SJCRH30 (cell line): ENCODE results near the gene SHISA9. TPM values are rescaled to one million over a fixed set of nuclear protein-coding genes. Genes with fewer than 3 reads are reported as not detected.

Experiments
- DNase-seq, 2 experiments: peaks; one replicate each; pipeline ENCODE4 v3.0.0-alpha.2; 2015 to 2020
- H3K27ac ChIP-seq: fragments of 250-450 bp; sonication (Bioruptor Pico); 2 replicates; pipeline ENCODE4 v1.5.1; 2020; ENCODE audit warnings: mild to moderate bottlenecking, moderate library complexity
- H3K27me3 ChIP-seq: fragments of 250-450 bp; sonication (Bioruptor Pico); 2 replicates; pipeline ENCODE4 v1.5.1; 2020; ENCODE audit warnings: mild to moderate bottlenecking, moderate library complexity
- H3K36me3 ChIP-seq: fragments of 250-450 bp; sonication (Bioruptor Pico); 2 replicates; pipeline ENCODE4 v1.5.1; 2020; ENCODE audit warnings: mild to moderate bottlenecking, moderate library complexity
- H3K4me1 ChIP-seq: fragments of 250-450 bp; sonication (Bioruptor Pico); 2 replicates; pipeline ENCODE4 v1.5.1; 2020; ENCODE audit warnings: mild to moderate bottlenecking, moderate library complexity
- H3K4me3 ChIP-seq: fragments of 250-450 bp; sonication (Bioruptor Pico); 2 replicates; pipeline ENCODE4 v1.5.1; 2020; ENCODE audit warnings: mild to moderate bottlenecking, moderate library complexity
- H3K9me3 ChIP-seq: fragments of 250-450 bp; sonication (Bioruptor Pico); replicated peaks from 2 replicates; pipeline ENCODE4 v1.5.1; 2020; ENCODE audit warnings: mild to moderate bottlenecking, moderate library complexity
- total RNA-seq: library from RNA; depleted of rRNA; stranded (reverse); fragments of >200 nt; shearing (Covaris generic); gene quantifications from 2 replicates; pipeline ENCODE4 v1.2.3, GENCODE V29; 2014

SHISA9 gene
- total RNA-seq, 1 experiment from 2014 or later, result not detected

DNA sequence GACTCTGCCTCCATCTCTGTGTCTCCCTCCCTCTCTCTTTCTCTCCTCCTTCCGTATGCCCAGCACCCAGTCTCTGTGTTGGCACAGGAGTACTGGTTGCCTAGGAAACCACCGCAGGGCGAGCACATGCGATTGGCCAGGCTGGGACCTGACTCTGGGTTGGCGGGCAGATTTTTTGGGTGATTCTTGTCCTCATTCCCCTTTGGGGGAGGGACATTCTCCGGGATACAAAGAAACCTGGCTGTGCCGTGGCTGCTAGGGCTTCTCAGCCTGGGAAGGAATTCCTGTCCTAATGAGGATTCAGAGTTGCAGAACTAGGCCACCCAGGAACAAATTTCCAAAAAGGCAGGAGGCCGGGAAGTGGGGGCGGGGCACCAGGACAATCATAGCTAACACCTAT is 168.9 kb downstream of the SHISA9 start:
- Histone ChIP-seq H3K9me3 (no peaks in the 10 kb centered on the region), H3K27me3 (no peaks in the 10 kb centered on the region), H3K4me1 (no peaks in the 10 kb centered on the region), H3K4me3 (no peak overlapping the region), H3K27ac (no peak overlapping the region), H3K36me3 (no peaks in the 10 kb centered on the region)
- no peak for DNase-seq

DNA sequence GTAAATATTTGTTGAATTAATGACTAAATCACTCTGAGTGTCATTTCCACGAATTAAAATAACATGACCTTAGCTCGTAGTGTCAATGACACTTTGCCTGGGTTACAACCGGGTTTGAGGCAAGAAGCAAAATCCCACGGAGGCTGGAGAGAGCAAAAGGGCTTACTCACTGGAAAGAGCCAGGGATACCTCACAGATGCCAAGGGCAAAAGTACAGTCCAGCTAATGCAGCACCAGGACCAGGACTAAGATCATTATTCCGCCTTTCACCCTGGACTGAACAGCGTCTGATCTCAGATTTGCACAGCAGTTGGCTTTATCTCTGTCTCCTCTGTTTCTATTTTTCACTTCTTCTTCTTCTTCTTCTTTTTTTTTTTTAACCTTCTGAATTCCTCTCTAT is 175.5 kb downstream of the SHISA9 start:
- H3K36me3 ChIP-seq, result no peaks in the 10 kb centered on the region
- H3K4me3 ChIP-seq, result no peak overlapping the region
- H3K27me3 ChIP-seq, result no peaks in the 10 kb centered on the region
- no peaks in the 10 kb centered on the region for H3K4me1 ChIP-seq
- no peaks in the 10 kb centered on the region for H3K9me3 ChIP-seq
- no peak overlapping the region for H3K27ac ChIP-seq
- DNase-seq, result no peak

DNA sequence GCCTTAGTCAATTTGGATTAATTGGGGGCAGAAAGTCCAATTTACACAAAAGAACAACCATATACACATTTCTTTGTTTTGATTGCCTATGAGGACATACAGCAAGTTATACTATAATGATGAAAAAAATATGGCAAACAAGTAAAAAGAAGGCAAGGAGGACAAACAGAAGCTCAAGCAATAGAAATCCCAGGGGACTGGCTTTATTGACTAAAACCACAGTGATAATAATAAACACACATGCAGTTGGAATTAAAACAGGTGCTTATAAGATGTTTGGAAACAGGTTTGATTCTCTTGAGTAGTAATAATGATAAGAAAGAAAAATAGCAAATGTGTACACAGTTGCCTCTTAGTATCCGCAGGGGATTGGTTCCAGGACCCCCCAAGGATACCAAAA is 176.4 kb downstream of the SHISA9 start:
- H3K4me3 ChIP-seq, result no peak overlapping the region
- H3K27ac ChIP-seq, result no peak overlapping the region
- H3K36me3 ChIP-seq, result no peaks in the 10 kb centered on the region
- no peaks in the 10 kb centered on the region for H3K4me1 ChIP-seq
- H3K27me3 ChIP-seq, result no peaks in the 10 kb centered on the region
- no peak for DNase-seq
- H3K9me3 ChIP-seq, result no peaks in the 10 kb centered on the region

DNA sequence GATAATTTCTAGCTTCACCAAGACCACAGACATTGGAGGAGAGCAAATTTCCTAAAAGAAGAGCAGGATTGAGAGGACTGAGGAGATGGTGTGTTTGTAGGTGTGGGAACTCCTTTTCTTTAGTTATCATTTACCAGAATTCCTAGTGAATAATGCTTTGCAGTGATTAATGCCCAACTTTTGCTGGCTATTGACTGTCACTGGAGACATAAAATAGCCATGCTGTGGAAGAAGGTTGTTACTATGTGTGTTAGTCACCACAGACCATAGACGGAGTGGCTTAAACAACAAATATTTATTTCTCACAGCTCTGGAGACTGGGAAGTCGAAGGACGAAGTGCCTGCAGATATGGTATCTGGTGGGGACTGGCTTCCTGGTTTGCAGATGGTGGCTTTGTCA is 179.1 kb downstream of the SHISA9 start:
- Histone ChIP-seq H3K4me3 (no peak overlapping the region), H3K27ac (no peak overlapping the region), H3K9me3 (no peaks in the 10 kb centered on the region), H3K4me1 (no peaks in the 10 kb centered on the region), H3K36me3 (no peaks in the 10 kb centered on the region), H3K27me3 (no peaks in the 10 kb centered on the region)
- no peak for DNase-seq

DNA sequence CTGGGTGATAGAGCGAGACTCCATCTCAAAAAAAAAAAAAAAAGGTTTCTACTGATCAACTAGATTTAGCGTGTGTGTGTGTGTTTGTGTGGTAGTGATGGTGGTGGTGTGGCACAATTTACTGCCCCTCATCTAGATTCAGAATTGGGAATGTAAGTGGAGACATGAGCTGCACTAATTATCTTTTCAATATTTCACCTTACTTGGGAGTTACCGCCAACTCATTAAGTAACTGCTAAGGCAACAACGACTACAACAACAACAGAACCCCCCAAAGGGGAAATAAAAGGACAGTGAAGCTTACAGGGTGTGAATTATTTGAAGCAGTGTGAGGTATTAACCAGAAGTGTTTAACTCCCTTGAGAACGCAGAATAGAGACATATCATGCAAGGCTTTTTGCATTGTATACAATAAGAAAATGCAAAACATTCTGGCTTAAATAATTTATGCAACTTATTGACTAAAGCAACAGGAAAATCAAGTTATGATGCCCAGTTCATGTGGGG is 180.5 kb downstream of the SHISA9 start:
- Histone ChIP-seq H3K27me3 (no peaks in the 10 kb centered on the region), H3K4me1 (no peaks in the 10 kb centered on the region), H3K9me3 (no peaks in the 10 kb centered on the region), H3K27ac (no peak overlapping the region), H3K36me3 (no peaks in the 10 kb centered on the region), H3K4me3 (no peak overlapping the region)
- DNase-seq, result no peak

DNA sequence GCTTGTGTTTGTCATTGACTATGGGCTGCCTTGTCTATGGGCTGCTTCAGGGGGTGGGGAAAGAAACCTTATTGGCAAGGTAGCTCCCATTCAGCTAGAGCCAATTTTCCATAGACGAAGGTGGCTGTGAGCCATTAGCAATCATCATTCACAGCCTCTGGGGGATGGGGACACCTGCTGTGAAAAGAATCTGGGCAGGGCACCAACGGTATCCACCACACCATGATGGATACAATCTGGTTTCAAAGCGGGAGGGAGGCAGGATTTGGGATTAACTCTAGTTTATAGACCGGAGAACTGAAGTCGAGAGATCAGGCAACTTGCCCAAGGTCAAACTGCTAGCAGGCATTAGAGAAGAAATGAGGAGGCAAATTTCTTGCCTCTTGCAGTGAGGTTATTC is 182.3 kb downstream of the SHISA9 start:
- H3K36me3 ChIP-seq, result no peaks in the 10 kb centered on the region
- H3K4me1 ChIP-seq, result no peaks in the 10 kb centered on the region
- H3K9me3 ChIP-seq, result no peaks in the 10 kb centered on the region
- no peak overlapping the region for H3K27ac ChIP-seq
- no peak overlapping the region for H3K4me3 ChIP-seq
- no peaks in the 10 kb centered on the region for H3K27me3 ChIP-seq
- DNase-seq, result no peak

DNA sequence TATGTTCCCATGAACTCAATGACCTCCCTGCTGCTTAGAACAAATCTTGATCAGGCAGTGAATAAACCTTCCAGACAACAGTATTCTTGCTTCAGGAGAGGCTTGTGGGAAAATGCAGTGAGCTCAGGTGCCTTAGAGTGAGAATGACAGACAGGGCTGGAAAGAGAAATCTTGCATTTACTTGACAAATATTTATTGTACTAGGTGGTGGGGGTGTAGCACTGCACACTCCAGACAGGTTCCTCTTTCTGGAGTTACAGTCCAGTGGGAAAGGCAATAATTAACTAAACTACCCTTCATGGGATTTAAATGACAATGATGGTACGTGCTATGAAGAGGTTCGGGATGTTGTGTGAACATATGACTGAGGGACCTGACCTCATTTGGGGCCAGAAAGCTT is 182.9 kb downstream of the SHISA9 start:
- Histone ChIP-seq H3K27ac (no peak overlapping the region), H3K4me1 (no peaks in the 10 kb centered on the region), H3K9me3 (no peaks in the 10 kb centered on the region), H3K27me3 (no peaks in the 10 kb centered on the region), H3K4me3 (no peak overlapping the region), H3K36me3 (no peaks in the 10 kb centered on the region)
- no peak for DNase-seq

DNA sequence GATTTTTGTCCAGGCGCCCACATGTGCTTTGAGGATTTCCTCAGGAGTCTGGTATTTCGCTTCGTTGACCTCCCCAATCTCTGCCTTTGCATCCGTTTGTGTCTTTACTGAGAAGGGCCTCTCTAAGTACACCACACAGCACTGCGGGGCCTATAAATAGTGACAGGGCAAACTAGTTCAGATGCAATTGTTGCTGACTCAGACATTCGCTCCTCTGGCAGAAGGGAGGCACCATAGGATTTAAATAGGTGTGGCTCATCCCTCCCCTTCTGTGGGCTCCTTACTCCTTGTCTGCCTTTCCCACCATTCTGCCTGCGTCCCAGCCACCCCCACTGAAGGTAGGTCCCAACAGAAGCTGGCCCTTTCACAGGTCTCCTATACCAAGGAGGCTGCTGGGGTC is 192.3 kb downstream of the SHISA9 start:
- Histone ChIP-seq H3K4me3 (no peak overlapping the region), H3K9me3 (no peaks in the 10 kb centered on the region), H3K36me3 (no peaks in the 10 kb centered on the region), H3K27me3 (no peaks in the 10 kb centered on the region), H3K27ac (no peak overlapping the region), H3K4me1 (no peaks in the 10 kb centered on the region)
- no peak for DNase-seq

DNA sequence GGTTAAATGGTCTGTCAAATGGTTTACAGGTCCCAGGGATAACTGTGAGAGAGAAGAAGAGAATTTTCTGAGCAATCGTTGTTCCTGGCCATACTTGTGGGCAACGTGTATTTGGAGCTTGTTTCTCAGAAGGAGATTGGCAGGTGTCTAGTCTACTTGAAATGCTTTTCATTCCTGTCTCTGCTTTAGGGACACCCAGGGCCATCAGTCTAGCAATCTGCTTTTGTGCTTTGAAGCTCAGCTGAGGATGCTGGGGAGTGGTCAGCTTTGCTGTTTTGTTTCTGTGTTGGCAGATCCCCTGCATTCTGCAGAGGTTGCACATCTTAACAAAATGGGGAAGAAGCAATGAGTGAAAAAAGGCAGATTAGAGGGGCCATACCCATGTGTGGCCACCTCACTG is 193.7 kb downstream of the SHISA9 start:
- Histone ChIP-seq H3K36me3 (no peaks in the 10 kb centered on the region), H3K27ac (no peak overlapping the region), H3K4me3 (no peak overlapping the region), H3K4me1 (no peaks in the 10 kb centered on the region), H3K27me3 (no peaks in the 10 kb centered on the region), H3K9me3 (no peaks in the 10 kb centered on the region)
- DNase-seq, result no peak

DNA sequence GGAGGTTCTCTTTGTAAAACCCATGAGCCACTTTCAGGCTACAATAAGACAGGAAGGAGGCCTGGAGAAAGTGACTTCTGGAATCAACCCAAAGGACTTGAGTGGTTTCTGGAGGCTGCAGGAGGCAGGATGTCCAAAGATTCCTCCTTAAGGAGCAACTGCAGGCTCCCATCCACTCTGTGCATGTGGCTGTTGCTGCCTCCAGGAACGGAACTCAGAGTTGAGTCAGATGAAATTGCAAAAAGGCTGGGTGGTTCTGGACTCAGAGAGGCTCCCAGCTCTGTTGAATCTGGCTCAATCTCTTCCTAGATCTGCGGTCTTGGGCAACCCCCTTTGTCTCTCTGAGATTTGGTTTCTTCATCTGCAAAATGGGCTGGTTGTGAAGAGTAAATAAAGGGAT is 197.1 kb downstream of the SHISA9 start:
- Histone ChIP-seq H3K9me3 (no peaks in the 10 kb centered on the region), H3K27me3 (no peaks in the 10 kb centered on the region), H3K4me1 (no peaks in the 10 kb centered on the region), H3K27ac (no peak overlapping the region), H3K4me3 (no peak overlapping the region), H3K36me3 (no peaks in the 10 kb centered on the region)
- DNase-seq, result no peak

DNA sequence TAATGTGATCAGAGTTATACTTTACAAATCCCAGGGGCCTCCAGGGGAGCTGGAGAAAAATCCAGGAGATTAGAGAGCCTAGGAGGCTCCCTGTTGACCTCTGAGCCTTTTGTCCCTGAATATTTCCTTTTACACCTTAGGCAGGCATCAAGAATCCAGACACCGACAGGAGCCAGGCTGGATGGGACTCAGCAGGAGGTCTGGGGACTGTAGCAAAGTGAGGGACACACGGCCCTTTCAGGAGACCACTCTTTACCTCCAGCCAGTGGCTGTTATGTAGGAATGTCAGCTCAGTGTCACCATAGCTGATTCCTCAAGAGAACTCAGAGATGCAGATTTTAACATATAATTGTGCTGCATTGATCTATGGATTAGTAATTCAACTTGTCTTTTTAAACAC is 198.4 kb downstream of the SHISA9 start:
- no peak for DNase-seq

DNA sequence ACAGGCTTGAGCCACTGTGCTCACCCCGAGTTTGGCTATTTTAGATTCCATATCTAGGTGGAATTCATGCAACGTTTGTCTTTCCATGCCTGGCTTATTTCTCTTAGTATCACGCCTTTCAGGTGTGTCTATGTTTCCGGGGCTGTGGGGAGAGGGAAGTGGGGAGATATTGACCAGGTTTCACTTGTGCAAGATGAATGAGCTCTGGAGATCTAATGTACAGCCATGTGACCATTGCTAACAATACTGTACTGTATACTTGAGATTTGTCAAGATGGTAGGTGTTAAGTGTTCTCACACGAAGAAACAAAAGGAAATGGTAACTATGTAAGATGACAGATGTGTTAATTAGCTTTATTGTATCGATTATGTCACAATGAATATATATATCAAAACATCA is 199.6 kb downstream of the SHISA9 start:
- Histone ChIP-seq H3K27me3 (no peaks in the 10 kb centered on the region), H3K4me3 (no peak overlapping the region), H3K4me1 (no peaks in the 10 kb centered on the region)

More for the DNA sequence above, 198.4 kb downstream of the SHISA9 start:
- Histone ChIP-seq H3K4me3 (no peak overlapping the region), H3K27ac (no peak overlapping the region), H3K27me3 (no peaks in the 10 kb centered on the region), H3K4me1 (no peaks in the 10 kb centered on the region), H3K36me3 (no peaks in the 10 kb centered on the region), H3K9me3 (no peaks in the 10 kb centered on the region)

DNA sequence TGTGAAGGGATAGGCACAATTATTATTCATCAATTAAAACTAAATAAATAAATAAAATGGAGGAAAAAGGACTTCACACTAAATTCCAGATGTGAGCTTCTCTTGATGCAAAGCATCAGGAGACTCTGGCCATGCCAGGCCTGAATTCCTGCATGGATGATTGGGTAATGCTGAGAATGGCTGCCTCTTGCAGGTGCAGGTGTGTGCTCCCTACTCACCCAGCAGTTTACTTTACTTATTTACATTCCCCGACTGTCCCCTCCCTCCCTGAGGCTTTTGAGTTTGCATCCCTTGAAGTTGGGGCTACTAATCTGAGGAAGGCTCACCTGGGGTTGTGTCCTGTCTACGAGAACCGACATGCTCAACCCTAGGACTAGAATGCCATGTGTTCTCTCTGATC is 200.4 kb downstream of the SHISA9 start:
- H3K27me3 ChIP-seq, result no peaks in the 10 kb centered on the region
- no peaks in the 10 kb centered on the region for H3K4me1 ChIP-seq
- H3K36me3 ChIP-seq, result no peaks in the 10 kb centered on the region
- H3K9me3 ChIP-seq, result no peaks in the 10 kb centered on the region
- H3K4me3 ChIP-seq, result no peak overlapping the region
- no peak overlapping the region for H3K27ac ChIP-seq
- DNase-seq, result no peak

More for the DNA sequence above, 199.6 kb downstream of the SHISA9 start:
- H3K27ac ChIP-seq, result no peak overlapping the region
- H3K36me3 ChIP-seq, result no peaks in the 10 kb centered on the region
- DNase-seq, result no peak
- no peaks in the 10 kb centered on the region for H3K9me3 ChIP-seq

DNA sequence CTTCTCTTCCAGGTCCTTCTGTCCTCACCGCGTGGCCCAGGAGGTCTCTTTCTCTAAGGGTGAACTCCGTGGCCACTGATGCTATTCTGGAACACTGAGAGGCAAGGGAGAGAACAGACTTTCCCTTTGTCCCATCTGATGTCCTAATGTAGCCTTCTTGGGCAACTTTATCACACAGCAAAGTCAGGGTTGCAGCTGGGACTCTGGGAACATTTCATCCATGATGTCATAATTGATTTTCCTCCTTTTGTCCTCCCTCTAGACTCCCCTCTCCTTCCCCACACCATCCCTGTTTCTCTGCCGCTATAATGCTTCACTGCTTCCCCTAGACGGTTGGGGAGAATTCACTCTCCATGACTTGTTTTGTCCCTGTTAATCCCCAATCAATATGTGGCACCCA is 201.0 kb downstream of the SHISA9 start:
- H3K4me3 ChIP-seq, result no peak overlapping the region
- H3K27me3 ChIP-seq, result no peaks in the 10 kb centered on the region
- no peaks in the 10 kb centered on the region for H3K4me1 ChIP-seq
- no peaks in the 10 kb centered on the region for H3K9me3 ChIP-seq
- H3K36me3 ChIP-seq, result no peaks in the 10 kb centered on the region
- DNase-seq, result no peak
- H3K27ac ChIP-seq, result no peak overlapping the region

DNA sequence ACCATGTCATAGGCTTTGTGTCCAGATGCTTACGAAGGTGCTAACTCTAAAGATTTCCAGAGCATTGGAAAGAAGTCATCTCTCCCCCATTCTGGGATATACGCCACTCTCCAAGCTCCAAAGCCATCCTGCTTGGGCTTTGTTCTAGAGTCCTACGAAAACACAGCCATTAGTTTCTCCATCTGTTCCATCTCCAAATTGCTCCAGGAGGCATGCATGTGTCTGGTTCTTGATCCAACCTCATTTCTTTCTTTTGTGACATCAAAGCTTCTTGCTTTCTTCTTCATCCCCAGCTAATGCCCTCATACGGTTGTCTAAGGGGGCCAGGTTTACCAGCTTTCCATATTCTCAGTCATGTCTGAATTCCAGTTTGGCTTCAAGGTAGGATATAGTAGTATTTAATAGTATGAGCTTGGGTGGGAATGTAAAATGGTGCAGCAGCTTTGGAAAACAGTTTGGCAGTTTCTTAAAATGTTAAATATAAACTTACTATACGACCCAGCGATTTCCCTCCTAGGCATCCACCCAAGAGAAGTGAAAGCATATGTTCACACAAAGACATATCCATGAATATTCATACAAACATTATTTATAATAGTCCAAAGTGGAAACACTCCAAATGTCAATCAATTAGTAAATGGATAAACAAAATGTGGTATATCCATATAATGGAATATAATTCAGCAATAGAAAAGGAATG is 202.6 kb downstream of the SHISA9 start:
- H3K27ac ChIP-seq, result no peak overlapping the region
- H3K36me3 ChIP-seq, result no peaks in the 10 kb centered on the region
- no peaks in the 10 kb centered on the region for H3K27me3 ChIP-seq
- H3K9me3 ChIP-seq, result no peaks in the 10 kb centered on the region
- DNase-seq, result no peak
- no peaks in the 10 kb centered on the region for H3K4me1 ChIP-seq
- no peak overlapping the region for H3K4me3 ChIP-seq

DNA sequence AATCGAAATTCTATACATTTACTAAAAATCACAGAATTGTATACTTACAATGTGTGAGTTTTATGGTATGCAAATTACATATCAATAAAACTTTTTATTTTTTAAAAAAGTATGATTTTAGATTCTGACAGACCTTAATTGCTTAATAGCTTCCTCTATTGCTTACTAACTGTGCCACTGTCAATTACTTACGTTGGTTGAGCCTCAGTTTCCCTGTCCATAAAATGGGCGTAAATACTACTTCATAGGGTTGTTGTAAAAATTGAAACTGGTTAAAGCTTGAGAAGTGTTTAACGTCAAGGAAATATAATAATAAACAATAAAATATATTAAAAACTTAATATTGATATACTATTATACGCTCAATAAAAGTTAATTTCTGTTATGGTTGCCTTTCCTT is 203.4 kb downstream of the SHISA9 start:
- no peak for DNase-seq
- Histone ChIP-seq H3K36me3 (no peaks in the 10 kb centered on the region), H3K27me3 (no peaks in the 10 kb centered on the region), H3K4me3 (no peak overlapping the region), H3K4me1 (no peaks in the 10 kb centered on the region), H3K27ac (no peak overlapping the region), H3K9me3 (no peaks in the 10 kb centered on the region)
